Tibial artery (tissue), 4 donors: ENCODE measurements around the gene SIDT1.

Source experiments
- DNase-seq, 2 donors: peaks; one replicate each; pipeline ENCODE4 v3.0.0-alpha.2; 2019
- H3K27ac ChIP-seq, 2 donors: fragments of 200-600 bp; sonication (generic) in 1 of 2; 1 replicate in 1 of 2; 2 replicates in 1 of 2; pipeline ENCODE4 v1.5.1; 2018 to 2019; ENCODE audit warnings: mild to moderate bottlenecking in 1 of 2
- H3K27me3 ChIP-seq, 2 donors: fragments of 200-600 bp; sonication (generic) in 1 of 2; one replicate each; pipeline versions ENCODE4 v1.5.1 to v1.6.0; 2016 to 2019
- H3K36me3 ChIP-seq, 3 donors: fragments of 200-600 bp; sonication (generic) in 2 of 3; one replicate each; pipeline ENCODE4 v1.5.1; 2016 to 2019; ENCODE audit warnings: mild to moderate bottlenecking in 2 of 3
- H3K4me1 ChIP-seq, 4 donors: fragments of 200-600 bp; sonication (generic) in 2 of 4; 1 replicate in 3 of 4; 2 replicates in 1 of 4; pipeline ENCODE4 v1.5.1; 2016 to 2019
- H3K4me3 ChIP-seq, 2 donors: fragments of 200-600 bp; sonication (generic) in 1 of 2; 1 replicate in 1 of 2; 2 replicates in 1 of 2; pipeline ENCODE4 v1.5.1; 2018 to 2019; ENCODE audit warnings: mild to moderate bottlenecking in 2 of 2
- H3K9me3 ChIP-seq, 3 donors: fragments of 200-600 bp; sonication (generic) in 1 of 3; one replicate each; pipeline ENCODE4 v1.5.1; 2016 to 2019
- CTCF ChIP-seq, 2 experiments: fragments of 200-600 bp in 1 of 2; fragments of 450-650 bp in 1 of 2; IDR thresholded peaks; one replicate each; pipeline ENCODE4 v1.5.1; 2017 to 2019; ENCODE audit warnings: antibody characterized with exemption in 2 of 2, mild to moderate bottlenecking in 1 of 2, moderate library complexity in 1 of 2
- intact Hi-C: fragments of 100-400 bp; cut with DNase I; formaldehyde crosslinking; loops from one replicate; pipeline ENCODE4 v1.15.0; 2023; ENCODE audit warnings: low total_unique reads

The SIDT1 gene

GRCh38 chr3:113602256-113602655 lies 69.9 kb downstream of the SIDT1 start:
- no peak overlapping the region for H3K27ac ChIP-seq
- H3K36me3 ChIP-seq: no peaks in the 10 kb centered on the region
- no peak overlapping the region for H3K4me3 ChIP-seq
- H3K4me1 ChIP-seq: no peaks in the 10 kb centered on the region
- no peaks in the 10 kb centered on the region for H3K27me3 ChIP-seq
- no peaks in the 10 kb centered on the region for H3K9me3 ChIP-seq
- DNase-seq: no peak
- TF ChIP-seq CTCF (IDR thresholded peaks at IDR 0.05): no peak
- intact Hi-C loops: no loop called here

- TF ChIP-seq CTCF (IDR thresholded peaks at IDR 0.05): no peak
- H3K27ac ChIP-seq: no peak overlapping the region
- H3K27me3 ChIP-seq: no peaks in the 10 kb centered on the region
- DNase-seq: no peak
- intact Hi-C loops: no loop called here
- no peaks in the 10 kb centered on the region for H3K9me3 ChIP-seq
- no peaks in the 10 kb centered on the region for H3K36me3 ChIP-seq
- no peak overlapping the region for H3K4me3 ChIP-seq
- no peaks in the 10 kb centered on the region for H3K4me1 ChIP-seq
These were observed 70.5 kb downstream of the SIDT1 start for GRCh38 chr3:113602836-113603235.

GRCh38 chr3:113606539-113607218 lies 74.3 kb downstream of the SIDT1 start:
- H3K9me3 ChIP-seq: no peaks in the 10 kb centered on the region
- no peaks in the 10 kb centered on the region for H3K27me3 ChIP-seq
- TF ChIP-seq CTCF (IDR thresholded peaks at IDR 0.05): no peak
- intact Hi-C loops: no loop called here
- no peak overlapping the region for H3K27ac ChIP-seq
- H3K4me1 ChIP-seq: no peaks in the 10 kb centered on the region
- no peaks in the 10 kb centered on the region for H3K36me3 ChIP-seq
- DNase-seq: no peak
- no peak overlapping the region for H3K4me3 ChIP-seq

- H3K27ac ChIP-seq: no peak overlapping the region
- no peak overlapping the region for H3K4me3 ChIP-seq
- DNase-seq: no peak
- H3K27me3 ChIP-seq: no peaks in the 10 kb centered on the region
- no peak for TF ChIP-seq CTCF (IDR thresholded peaks at IDR 0.05)
- H3K4me1 ChIP-seq: no peaks in the 10 kb centered on the region
- H3K9me3 ChIP-seq: no peaks in the 10 kb centered on the region
- intact Hi-C loops: no loop called here
- H3K36me3 ChIP-seq: no peaks in the 10 kb centered on the region
These were observed 74.9 kb downstream of the SIDT1 start for GRCh38 chr3:113607219-113607596.

- H3K27ac ChIP-seq: no peak overlapping the region
- H3K4me3 ChIP-seq: no peak overlapping the region
- peaks cover 0 to 5% (median 0%) of the 10 kb centered on the region in 4 donors for H3K4me1 ChIP-seq
- H3K27me3 ChIP-seq: no peaks in the 10 kb centered on the region
- intact Hi-C loops: loop anchor here (10.0 kb wide), 1 partner anchor 1860 kb away; no protein-coding TSS in a partner anchor
- no peaks in the 10 kb centered on the region for H3K9me3 ChIP-seq
- DNase-seq: peak in 1 of 2 donors; percentile 43
- TF ChIP-seq CTCF (IDR thresholded peaks at IDR 0.05): no peak
- H3K36me3 ChIP-seq: no peaks in the 10 kb centered on the region
These were observed 82.0 kb downstream of the SIDT1 start for GRCh38 chr3:113614402-113614801.
